Neural cell (in vitro differentiated cells): Measurements from ENCODE around the gene ALLC. TPM values are rescaled to one million over a fixed set of nuclear protein-coding genes. Genes with fewer than 3 reads are reported as not detected.

Experiments used
- H2AFZ ChIP-seq: fragments of 200-600, 300-800 bp; sonication (generic), shearing (Covaris generic); 2 replicates; pipeline ENCODE4 v1.6.0; 2014; ENCODE audit warnings: low read depth, mild to moderate bottlenecking, antibody characterized with exemption, low read length, moderate library complexity
- H3F3A ChIP-seq: fragments of 200-600 bp; shearing (Covaris generic); 2 replicates; pipeline ENCODE4 v1.6.1; 2016; ENCODE audit warnings: mild to moderate bottlenecking, moderate library complexity, mixed read lengths, antibody characterized with exemption, low read length; ENCODE audit not compliant: insufficient read depth, poor library complexity, severe bottlenecking
- H3K27ac ChIP-seq: fragments of 200-600, 300-800 bp; sonication (generic), shearing (Covaris generic); 2 replicates; pipeline ENCODE4 v1.5.1; 2014; ENCODE audit warnings: mild to moderate bottlenecking, low read length, moderate library complexity
- H3K27me3 ChIP-seq: fragments of 300-800, 200-600 bp; sonication (generic), shearing (Covaris generic); 2 replicates; pipeline ENCODE4 v1.6.0; 2014; ENCODE audit warnings: mild to moderate bottlenecking, low read depth, low read length, moderate library complexity; ENCODE audit not compliant: insufficient read depth
- H3K36me3 ChIP-seq: fragments of 300-800, 200-600 bp; sonication (generic), shearing (Covaris generic); 2 replicates; pipeline ENCODE4 v1.5.1; 2014; ENCODE audit warnings: mild to moderate bottlenecking, antibody characterized with exemption, low read length, moderate library complexity; ENCODE audit not compliant: insufficient read depth
- H3K4me2 ChIP-seq: fragments of 300-800, 200-600 bp; sonication (generic), shearing (Covaris generic); 2 replicates; pipeline ENCODE4 v1.6.0; 2014; ENCODE audit warnings: mild to moderate bottlenecking, low read length
- H3K4me3 ChIP-seq: fragments of 300-800, 200-600 bp; sonication (generic), shearing (Covaris generic); 2 replicates; pipeline ENCODE4 v1.5.1; 2014; ENCODE audit warnings: mild to moderate bottlenecking, low read length, moderate library complexity
- H3K79me2 ChIP-seq: fragments of 200-600 bp; shearing (Covaris generic); replicated peaks from 2 replicates; pipeline ENCODE4 v1.6.0; 2014; ENCODE audit warnings: mild to moderate bottlenecking, low read length, moderate library complexity; ENCODE audit not compliant: insufficient read depth
- H3K9ac ChIP-seq: fragments of 300-800, 200-600 bp; sonication (generic), shearing (Covaris generic); 2 replicates; pipeline ENCODE4 v1.6.1; 2016; ENCODE audit warnings: mild to moderate bottlenecking, low read length, mixed read lengths
- H3K9me2 ChIP-seq: fragments of 200-600 bp; shearing (Covaris generic); 2 replicates; pipeline ENCODE4 v1.6.1; 2016; ENCODE audit warnings: mild to moderate bottlenecking, low read length, mixed read lengths; ENCODE audit not compliant: insufficient read depth
- H3K9me3 ChIP-seq: fragments of 200-600, 300-800 bp; sonication (generic), shearing (Covaris generic); 2 replicates; pipeline ENCODE4 v1.6.1; 2016; ENCODE audit warnings: mild to moderate bottlenecking, mixed run types, low read length, moderate library complexity, mixed read lengths
- H4K20me1 ChIP-seq: fragments of 200-600 bp; shearing (Covaris generic); 2 replicates; pipeline ENCODE4 v1.6.1; 2016; ENCODE audit warnings: mild to moderate bottlenecking, mixed run types; ENCODE audit not compliant: insufficient read depth
- EP300 ChIP-seq: fragments of 450-650 bp; conservative IDR thresholded peaks from 2 replicates; pipeline ENCODE4 v1.6.1; 2014; ENCODE audit warnings: antibody characterized with exemption, mild to moderate bottlenecking, moderate library complexity; ENCODE audit not compliant: poor library complexity, severe bottlenecking
- EZH2 ChIP-seq: fragments of 200-600, 300-800 bp; shearing (Covaris generic), sonication (generic); IDR thresholded peaks from 2 replicates; pipeline ENCODE4 v1.6.1; 2014; ENCODE audit warnings: antibody characterized with exemption, low read length, borderline replicate concordance, mild to moderate bottlenecking; ENCODE audit not compliant: insufficient read depth, poor library complexity, severe bottlenecking
- MXI1 ChIP-seq: fragments of 450-650 bp; conservative IDR thresholded peaks from 2 replicates; pipeline ENCODE4 v1.6.1; 2014; ENCODE audit warnings: antibody characterized with exemption, mild to moderate bottlenecking; ENCODE audit not compliant: poor library complexity, severe bottlenecking
- POLR2AphosphoS5 ChIP-seq: IDR thresholded peaks from 2 replicates; pipeline ENCODE4 v1.6.1; 2012
- RAD21 ChIP-seq: fragments of 450-650 bp; conservative IDR thresholded peaks from 2 replicates; pipeline ENCODE4 v1.6.1; 2014; ENCODE audit warnings: antibody characterized with exemption, mild to moderate bottlenecking, moderate library complexity
- SMC3 ChIP-seq: fragments of 450-650 bp; conservative IDR thresholded peaks from 2 replicates; pipeline ENCODE4 v1.6.1; 2014; ENCODE audit warnings: antibody characterized with exemption, mild to moderate bottlenecking, moderate library complexity; ENCODE audit not compliant: poor library complexity
- TAF1 ChIP-seq: IDR thresholded peaks from 2 replicates; pipeline ENCODE4 v1.6.1; 2012; ENCODE audit warnings: low read depth
- polyA plus RNA-seq: library from polyadenylated mRNA; depleted of rRNA; stranded (reverse); fragments of >200 nt; gene quantifications from 2 replicates; pipeline ENCODE4 v1.2.3, GENCODE V29; 2014
- TF ChIP-seq, protein P1 (sequence below): fragments of 450-650 bp; IDR thresholded peaks from 2 replicates; pipeline ENCODE4 v1.5.1; 2014; ENCODE audit warnings: antibody characterized with exemption, mild to moderate bottlenecking, moderate library complexity; ENCODE audit not compliant: poor library complexity, severe bottlenecking
- TF ChIP-seq, protein P2 (sequence below): IDR thresholded peaks from 2 replicates; pipeline ENCODE4 v1.6.1; 2012; ENCODE audit warnings: borderline replicate concordance

Gene ALLC
- polyA plus RNA-seq, 1 donor from 2014 or later = 0.33 TPM

DNA sequence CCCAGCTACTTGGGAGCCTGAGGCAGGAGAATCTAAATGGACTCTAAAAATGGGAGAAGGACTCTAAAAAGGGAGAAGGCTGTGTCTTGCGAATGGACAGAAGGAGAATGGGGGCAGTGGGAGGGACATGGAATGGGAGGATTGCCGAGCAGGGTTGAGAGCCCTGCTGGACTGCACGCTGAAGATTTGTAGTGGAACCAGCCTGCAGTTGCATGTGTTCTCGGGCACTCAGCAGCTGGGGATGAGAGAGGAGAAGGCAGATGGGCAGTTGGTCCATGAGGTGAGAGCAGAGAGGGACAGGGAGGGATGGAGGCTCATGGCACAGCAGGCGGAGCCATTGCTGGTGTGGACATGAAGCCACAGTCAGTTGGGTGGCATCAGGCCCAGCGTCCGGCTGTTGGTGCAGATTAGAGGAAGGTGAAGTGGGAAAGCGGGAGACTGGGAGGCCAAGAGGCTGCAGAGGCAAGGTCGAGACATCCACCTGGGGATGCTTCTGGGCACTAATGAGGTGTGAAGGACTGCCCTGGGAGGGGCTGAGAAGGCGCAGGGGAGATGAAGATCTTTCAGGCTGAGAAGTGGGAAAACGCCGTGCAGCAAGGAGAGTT, 86.1 kb downstream of the ALLC start:
- H3K4me2 ChIP-seq = no peak overlapping the region
- no peaks in the 10 kb centered on the region for H3K9me3 ChIP-seq
- H3K79me2 ChIP-seq = no peaks in the 10 kb centered on the region
- H3F3A ChIP-seq = no peaks in the 10 kb centered on the region
- no peak overlapping the region for H3K4me3 ChIP-seq
- no peaks in the 10 kb centered on the region for H4K20me1 ChIP-seq
- H3K9ac ChIP-seq = no peak overlapping the region
- no peaks in the 10 kb centered on the region for H3K27me3 ChIP-seq
- no peaks in the 10 kb centered on the region for H3K9me2 ChIP-seq
- H3K27ac ChIP-seq = no peak overlapping the region
- H2AFZ ChIP-seq = no peak overlapping the region
- no peak for TF ChIP-seq RAD21
- TF ChIP-seq SMC3 = no peak
- TF ChIP-seq MXI1 = no peak
- TF ChIP-seq, protein P1, sequence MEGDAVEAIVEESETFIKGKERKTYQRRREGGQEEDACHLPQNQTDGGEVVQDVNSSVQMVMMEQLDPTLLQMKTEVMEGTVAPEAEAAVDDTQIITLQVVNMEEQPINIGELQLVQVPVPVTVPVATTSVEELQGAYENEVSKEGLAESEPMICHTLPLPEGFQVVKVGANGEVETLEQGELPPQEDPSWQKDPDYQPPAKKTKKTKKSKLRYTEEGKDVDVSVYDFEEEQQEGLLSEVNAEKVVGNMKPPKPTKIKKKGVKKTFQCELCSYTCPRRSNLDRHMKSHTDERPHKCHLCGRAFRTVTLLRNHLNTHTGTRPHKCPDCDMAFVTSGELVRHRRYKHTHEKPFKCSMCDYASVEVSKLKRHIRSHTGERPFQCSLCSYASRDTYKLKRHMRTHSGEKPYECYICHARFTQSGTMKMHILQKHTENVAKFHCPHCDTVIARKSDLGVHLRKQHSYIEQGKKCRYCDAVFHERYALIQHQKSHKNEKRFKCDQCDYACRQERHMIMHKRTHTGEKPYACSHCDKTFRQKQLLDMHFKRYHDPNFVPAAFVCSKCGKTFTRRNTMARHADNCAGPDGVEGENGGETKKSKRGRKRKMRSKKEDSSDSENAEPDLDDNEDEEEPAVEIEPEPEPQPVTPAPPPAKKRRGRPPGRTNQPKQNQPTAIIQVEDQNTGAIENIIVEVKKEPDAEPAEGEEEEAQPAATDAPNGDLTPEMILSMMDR = no peak
- no peak for TF ChIP-seq EP300
- TF ChIP-seq TAF1 = no peak
- H3K36me3 ChIP-seq = no peaks in the 10 kb centered on the region

DNA sequence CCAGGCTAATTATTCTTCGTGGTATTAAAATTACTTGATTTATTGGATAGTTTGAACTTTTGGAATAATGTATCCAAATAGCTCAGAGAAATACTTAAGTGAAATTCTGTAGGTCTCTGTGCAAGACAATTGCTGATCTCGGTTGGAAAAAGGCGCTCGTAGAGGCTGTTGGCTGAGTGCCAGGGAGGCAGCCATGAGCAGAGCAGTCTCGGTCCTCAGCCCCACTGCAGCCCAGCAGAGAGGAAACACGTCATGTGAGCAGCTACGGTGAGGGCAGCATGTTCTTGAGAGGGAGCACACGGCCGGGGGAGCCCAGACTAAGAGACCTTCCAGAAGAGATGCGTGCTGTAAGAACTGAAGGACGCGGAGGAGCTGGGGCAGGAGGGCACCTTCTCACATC, 87.9 kb downstream of the ALLC start:
- Histone ChIP-seq H3K27ac (no peak overlapping the region), H4K20me1 (no peaks in the 10 kb centered on the region), H2AFZ (no peak overlapping the region), H3F3A (no peaks in the 10 kb centered on the region), H3K27me3 (no peaks in the 10 kb centered on the region), H3K36me3 (no peaks in the 10 kb centered on the region), H3K4me2 (no peak overlapping the region), H3K4me3 (no peak overlapping the region), H3K9me3 (no peaks in the 10 kb centered on the region), H3K79me2 (no peaks in the 10 kb centered on the region), H3K9me2 (no peaks in the 10 kb centered on the region), H3K9ac (no peak overlapping the region)
- TF ChIP-seq, protein P2, sequence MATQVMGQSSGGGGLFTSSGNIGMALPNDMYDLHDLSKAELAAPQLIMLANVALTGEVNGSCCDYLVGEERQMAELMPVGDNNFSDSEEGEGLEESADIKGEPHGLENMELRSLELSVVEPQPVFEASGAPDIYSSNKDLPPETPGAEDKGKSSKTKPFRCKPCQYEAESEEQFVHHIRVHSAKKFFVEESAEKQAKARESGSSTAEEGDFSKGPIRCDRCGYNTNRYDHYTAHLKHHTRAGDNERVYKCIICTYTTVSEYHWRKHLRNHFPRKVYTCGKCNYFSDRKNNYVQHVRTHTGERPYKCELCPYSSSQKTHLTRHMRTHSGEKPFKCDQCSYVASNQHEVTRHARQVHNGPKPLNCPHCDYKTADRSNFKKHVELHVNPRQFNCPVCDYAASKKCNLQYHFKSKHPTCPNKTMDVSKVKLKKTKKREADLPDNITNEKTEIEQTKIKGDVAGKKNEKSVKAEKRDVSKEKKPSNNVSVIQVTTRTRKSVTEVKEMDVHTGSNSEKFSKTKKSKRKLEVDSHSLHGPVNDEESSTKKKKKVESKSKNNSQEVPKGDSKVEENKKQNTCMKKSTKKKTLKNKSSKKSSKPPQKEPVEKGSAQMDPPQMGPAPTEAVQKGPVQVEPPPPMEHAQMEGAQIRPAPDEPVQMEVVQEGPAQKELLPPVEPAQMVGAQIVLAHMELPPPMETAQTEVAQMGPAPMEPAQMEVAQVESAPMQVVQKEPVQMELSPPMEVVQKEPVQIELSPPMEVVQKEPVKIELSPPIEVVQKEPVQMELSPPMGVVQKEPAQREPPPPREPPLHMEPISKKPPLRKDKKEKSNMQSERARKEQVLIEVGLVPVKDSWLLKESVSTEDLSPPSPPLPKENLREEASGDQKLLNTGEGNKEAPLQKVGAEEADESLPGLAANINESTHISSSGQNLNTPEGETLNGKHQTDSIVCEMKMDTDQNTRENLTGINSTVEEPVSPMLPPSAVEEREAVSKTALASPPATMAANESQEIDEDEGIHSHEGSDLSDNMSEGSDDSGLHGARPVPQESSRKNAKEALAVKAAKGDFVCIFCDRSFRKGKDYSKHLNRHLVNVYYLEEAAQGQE = no peak
- TF ChIP-seq EP300 (no peak), MXI1 (no peak), POLR2AphosphoS5 (no peak), EZH2 (no peak), RAD21 (no peak), SMC3 (no peak), TAF1 (no peak)
- TF ChIP-seq, protein P1 = no peak
